Calu3 (cell line): ENCODE data around the gene CLTA. TPM values are rescaled to one million over a fixed set of nuclear protein-coding genes. Genes with fewer than 3 reads are reported as not detected.
A peak's percentile ranks its signal among the peaks of the same experiment; 100 is the strongest.

ENCODE experiments used
- BruUV-seq: library from RNA; stranded (reverse); fragments of 400-500 nt; replicated peaks from 2 replicates; lab custom pipeline; 2021; lab: Mats Ljungman, UMichigan
- CTCF ChIA-PET: fragments of 300-600 bp; sonication (Branson Sonifier 250); formaldehyde crosslinking; loops from one replicate; lab custom pipeline; 2022; ENCODE audit warnings: antibody characterized with exemption; lab: Charles Lee
- DNase-seq: peaks from one replicate; pipeline ENCODE4 v3.0.0; 2022
- H3K27ac Mint-ChIP-seq: one replicate; pipeline ENCODE4 v1.8.0; 2022; ENCODE audit warnings: mixed read lengths; ENCODE audit not compliant: unreplicated experiment
- H3K27me3 Mint-ChIP-seq: one replicate; pipeline ENCODE4 v1.8.0; 2022; ENCODE audit warnings: mixed read lengths; ENCODE audit not compliant: unreplicated experiment
- H3K36me3 Mint-ChIP-seq: one replicate; pipeline ENCODE4 v1.8.0; 2022; ENCODE audit warnings: mild to moderate bottlenecking, moderate library complexity, mixed read lengths; ENCODE audit not compliant: insufficient read depth, unreplicated experiment
- H3K4me1 Mint-ChIP-seq: one replicate; pipeline ENCODE4 v1.8.0; 2022; ENCODE audit warnings: mild to moderate bottlenecking, low read depth, mixed read lengths; ENCODE audit not compliant: unreplicated experiment
- H3K4me3 Mint-ChIP-seq: one replicate; pipeline ENCODE4 v1.8.0; 2022; ENCODE audit warnings: mild to moderate bottlenecking, low read depth, moderate library complexity, mixed read lengths; ENCODE audit not compliant: unreplicated experiment
- H3K9me3 Mint-ChIP-seq: one replicate; pipeline ENCODE4 v1.8.0; 2022; ENCODE audit warnings: low read depth, mixed read lengths; ENCODE audit not compliant: unreplicated experiment
- CTCF ChIP-seq: fragments of 200-600 bp; IDR thresholded peaks from one replicate; pipeline ENCODE4 v1.8.0; 2022; ENCODE audit warnings: antibody characterized with exemption; ENCODE audit not compliant: unreplicated experiment
- intact Hi-C: fragments of 100-400 bp; cut with micrococcal nuclease; formaldehyde crosslinking; loops from one replicate; pipeline ENCODE4 v1.10.0; 2022; ENCODE audit not compliant: unreplicated experiment
- total RNA-seq: library from RNA; stranded (reverse); gene quantifications from 2 replicates; pipeline ENCODE4 v1.2.3, GENCODE V29; 2022

The CLTA gene
- total RNA-seq, 1 experiment from 2014 or later = 85.5 TPM

GRCh38 chr9:36164372-36164771 lies 26.3 kb upstream of the CLTA start:
- no peaks in the 10 kb centered on the region for H3K9me3 Mint-ChIP-seq
- H3K36me3 Mint-ChIP-seq = no peaks in the 10 kb centered on the region
- H3K27ac Mint-ChIP-seq = no peak overlapping the region
- no peak overlapping the region for H3K4me3 Mint-ChIP-seq
- CTCF ChIA-PET = interaction anchor here (0.7 kb wide), 1 partner anchor 18 kb away, joined by 3 read pairs; no protein-coding TSS in a partner anchor
- H3K27me3 Mint-ChIP-seq = peaks cover 18% of the 10 kb centered on the region
- intact Hi-C loops = no loop called here
- DNase-seq = no peak
- H3K4me1 Mint-ChIP-seq = no peaks in the 10 kb centered on the region
- no peak for TF ChIP-seq CTCF
- BruUV-seq = no TSS peak

GRCh38 chr9:36164989-36165388 lies 25.7 kb upstream of the CLTA start:
- Mint-ChIP-seq H3K4me1 (no peaks in the 10 kb centered on the region), H3K27ac (no peak overlapping the region), H3K36me3 (no peaks in the 10 kb centered on the region), H3K27me3 (peaks cover 18% of the 10 kb centered on the region), H3K9me3 (no peaks in the 10 kb centered on the region), H3K4me3 (no peak overlapping the region)
- no TSS peak for BruUV-seq
- CTCF ChIA-PET = no interaction called here
- intact Hi-C loops = no loop called here
- no peak for TF ChIP-seq CTCF
- no peak for DNase-seq

GRCh38 chr9:36165826-36166167 lies 24.9 kb upstream of the CLTA start:
- intact Hi-C loops = loop anchor here (1.0 kb wide), 1 partner anchor 62 kb away; no protein-coding TSS in a partner anchor
- no peak for TF ChIP-seq CTCF
- H3K9me3 Mint-ChIP-seq = no peaks in the 10 kb centered on the region
- no peak for DNase-seq
- CTCF ChIA-PET = no interaction called here
- no TSS peak for BruUV-seq
- no peak overlapping the region for H3K27ac Mint-ChIP-seq
- peaks cover 12% of the 10 kb centered on the region for H3K27me3 Mint-ChIP-seq
- no peaks in the 10 kb centered on the region for H3K4me1 Mint-ChIP-seq
- no peak overlapping the region for H3K4me3 Mint-ChIP-seq
- H3K36me3 Mint-ChIP-seq = no peaks in the 10 kb centered on the region

- no peaks in the 10 kb centered on the region for H3K9me3 Mint-ChIP-seq
- H3K4me1 Mint-ChIP-seq = no peaks in the 10 kb centered on the region
- no peak overlapping the region for H3K27ac Mint-ChIP-seq
- H3K27me3 Mint-ChIP-seq = peaks cover 6% of the 10 kb centered on the region
- peak; percentile 71 for DNase-seq
- TF ChIP-seq CTCF = peak; percentile 60
- intact Hi-C loops = loop anchor here (1.0 kb wide), 1 partner anchor 63 kb away; no protein-coding TSS in a partner anchor
- no TSS peak for BruUV-seq
- CTCF ChIA-PET = interaction anchor here (0.6 to 1.3 kb wide), 4 partner anchors 18 to 64 kb away, joined by 3 to 6 read pairs (median 4); partner anchors contain the start of gene CLTA
- no peaks in the 10 kb centered on the region for H3K36me3 Mint-ChIP-seq
- H3K4me3 Mint-ChIP-seq = no peak overlapping the region
Observed at GRCh38 chr9:36166168-36166927, 24.4 kb upstream of the CLTA start.
